ENCODE results near the gene TFPI. TPM values are rescaled to one million over a fixed set of nuclear protein-coding genes. Genes with fewer than 3 reads are reported as not detected.

Gene TFPI
- total RNA-seq, 2 donors from 2014 or later = 33.0 to 34.3 TPM

- no peak overlapping the region for H3K4me3 Mint-ChIP-seq
- peaks cover 3% of the 10 kb centered on the region for H3K4me1 Mint-ChIP-seq
- DNase-seq = no peak
- no peak overlapping the region for H3K9ac ChIP-seq (ENCODE audit: extremely low read depth, low read length, poor library complexity, severe bottlenecking)
- 88 to 89% methylated on average over 1 to 5 of the region's 5 CpGs for WGBS, 2 experiments (ENCODE audit: insufficient coverage in 1 of 2, insufficient read length in 1 of 2)
- H3K9me3 Mint-ChIP-seq = no peaks in the 10 kb centered on the region
- H3K27me3 ChIP-seq (ENCODE audit: control insufficient read depth, insufficient read depth, low read length, poor library complexity, severe bottlenecking) = no peaks in the 10 kb centered on the region
- no peaks in the 10 kb centered on the region for H3K9me3 ChIP-seq (ENCODE audit: control insufficient read depth, low read length)
- no peak overlapping the region for H3K4me3 ChIP-seq (ENCODE audit: low read length)
- H3K27ac Mint-ChIP-seq = peak overlapping the region; percentile 53
- no peaks in the 10 kb centered on the region for H3K36me3 ChIP-seq (ENCODE audit: control insufficient read depth, insufficient read depth, low read length)
- H3K27ac ChIP-seq (ENCODE audit: low read depth, low read length) = no peak overlapping the region
- H3K4me1 ChIP-seq (ENCODE audit: control insufficient read depth, insufficient read depth, low read length) = no peaks in the 10 kb centered on the region
- no peak for TF ChIP-seq CTCF (conservative IDR thresholded peaks at IDR 0.05)
- no peaks in the 10 kb centered on the region for H3K27me3 Mint-ChIP-seq (ENCODE audit: insufficient read depth)
- peaks cover 3% of the 10 kb centered on the region for H3K36me3 Mint-ChIP-seq (ENCODE audit: low read depth)
These were observed 71.4 kb downstream of the TFPI start for GRCh38 chr2:187482796-187483195.

GRCh38 chr2:187481543-187481942, 72.7 kb downstream of the TFPI start:
- no peaks in the 10 kb centered on the region for H3K36me3 ChIP-seq (ENCODE audit: control insufficient read depth, insufficient read depth, low read length)
- no peaks in the 10 kb centered on the region for H3K4me1 ChIP-seq (ENCODE audit: control insufficient read depth, insufficient read depth, low read length)
- no peaks in the 10 kb centered on the region for H3K27me3 ChIP-seq (ENCODE audit: control insufficient read depth, insufficient read depth, low read length, poor library complexity, severe bottlenecking)
- no peak for TF ChIP-seq CTCF (conservative IDR thresholded peaks at IDR 0.05)
- H3K27ac ChIP-seq (ENCODE audit: low read depth, low read length) = no peak overlapping the region
- Mint-ChIP-seq H3K36me3 (ENCODE audit: low read depth) (peaks cover 3% of the 10 kb centered on the region), H3K27me3 (ENCODE audit: insufficient read depth) (no peaks in the 10 kb centered on the region), H3K4me3 (no peak overlapping the region), H3K27ac (no peak overlapping the region), H3K9me3 (no peaks in the 10 kb centered on the region), H3K4me1 (peaks cover 3% of the 10 kb centered on the region)
- WGBS, 2 experiments (ENCODE audit: insufficient coverage in 1 of 2, insufficient read length in 1 of 2) = 92% methylated on average over 2 of the region's 3 CpGs; no CpG with 5 or more reads in 1 of the 2 experiments
- no peaks in the 10 kb centered on the region for H3K9me3 ChIP-seq (ENCODE audit: control insufficient read depth, low read length)
- H3K4me3 ChIP-seq (ENCODE audit: low read length) = no peak overlapping the region
- no peak overlapping the region for H3K9ac ChIP-seq (ENCODE audit: extremely low read depth, low read length, poor library complexity, severe bottlenecking)
- DNase-seq = no peak

GRCh38 chr2:187478719-187479118, 75.5 kb downstream of the TFPI start:
- no peak overlapping the region for H3K27ac Mint-ChIP-seq
- WGBS, 2 experiments (ENCODE audit: insufficient coverage in 1 of 2, insufficient read length in 1 of 2) = 91 to 100% methylated on average over 1 to 2 of the region's 2 CpGs
- peaks cover 3% of the 10 kb centered on the region for H3K36me3 Mint-ChIP-seq (ENCODE audit: low read depth)
- Histone ChIP-seq H3K4me1 (ENCODE audit: control insufficient read depth, insufficient read depth, low read length) (no peaks in the 10 kb centered on the region), H3K36me3 (ENCODE audit: control insufficient read depth, insufficient read depth, low read length) (no peaks in the 10 kb centered on the region), H3K4me3 (ENCODE audit: low read length) (no peak overlapping the region), H3K9ac (ENCODE audit: extremely low read depth, low read length, poor library complexity, severe bottlenecking) (no peak overlapping the region), H3K27me3 (ENCODE audit: control insufficient read depth, insufficient read depth, low read length, poor library complexity, severe bottlenecking) (no peaks in the 10 kb centered on the region), H3K27ac (ENCODE audit: low read depth, low read length) (no peak overlapping the region), H3K9me3 (ENCODE audit: control insufficient read depth, low read length) (no peaks in the 10 kb centered on the region)
- H3K9me3 Mint-ChIP-seq = no peaks in the 10 kb centered on the region
- H3K27me3 Mint-ChIP-seq (ENCODE audit: insufficient read depth) = no peaks in the 10 kb centered on the region
- no peak overlapping the region for H3K4me3 Mint-ChIP-seq
- TF ChIP-seq CTCF (conservative IDR thresholded peaks at IDR 0.05) = no peak
- DNase-seq = no peak
- peaks cover 3% of the 10 kb centered on the region for H3K4me1 Mint-ChIP-seq
